Neutrophil (primary cell): ENCODE measurements around the gene ABHD17A.

Experiments
- H3K27ac ChIP-seq: fragments of 200-600 bp; sonication (generic); 2 replicates; pipeline ENCODE4 v1.5.1; 2016; ENCODE audit warnings: mild to moderate bottlenecking, moderate library complexity
- H3K27me3 ChIP-seq: fragments of 200-600 bp; sonication (generic); 2 replicates; pipeline ENCODE4 v1.6.0; 2016; ENCODE audit warnings: mild to moderate bottlenecking
- H3K36me3 ChIP-seq: fragments of 200-600 bp; sonication (generic); 2 replicates; pipeline ENCODE4 v1.5.1; 2017
- H3K4me1 ChIP-seq, 2 experiments: fragments of 200-600 bp in 1 of 2; sonication (generic) in 1 of 2; 1 replicate in 1 of 2; 2 replicates in 1 of 2; pipeline versions ENCODE4 v1.5.1 to v1.6.1; 2013 to 2016; ENCODE audit warnings: low read depth in 1 of 2, low read length in 1 of 2, mild to moderate bottlenecking in 1 of 2, moderate library complexity in 1 of 2; ENCODE audit not compliant: control insufficient read depth in 1 of 2, insufficient read depth in 1 of 2
- H3K4me3 ChIP-seq, 2 experiments: fragments of 200-600 bp in 1 of 2; sonication (generic) in 1 of 2; 1 replicate in 1 of 2; 2 replicates in 1 of 2; pipeline ENCODE4 v1.5.1; 2013 to 2016; ENCODE audit warnings: low read depth in 1 of 2, low read length in 1 of 2, mild to moderate bottlenecking in 1 of 2, moderate library complexity in 1 of 2
- H3K9me3 ChIP-seq: fragments of 200-600 bp; sonication (generic); 2 replicates; pipeline ENCODE4 v1.5.1; 2016
- TF ChIP-seq, protein P1 (sequence below): fragments of 200-600 bp; sonication (generic); IDR thresholded peaks from 2 replicates; pipeline ENCODE4 v1.5.1; 2016; ENCODE audit warnings: antibody characterized with exemption

Gene ABHD17A

DNA sequence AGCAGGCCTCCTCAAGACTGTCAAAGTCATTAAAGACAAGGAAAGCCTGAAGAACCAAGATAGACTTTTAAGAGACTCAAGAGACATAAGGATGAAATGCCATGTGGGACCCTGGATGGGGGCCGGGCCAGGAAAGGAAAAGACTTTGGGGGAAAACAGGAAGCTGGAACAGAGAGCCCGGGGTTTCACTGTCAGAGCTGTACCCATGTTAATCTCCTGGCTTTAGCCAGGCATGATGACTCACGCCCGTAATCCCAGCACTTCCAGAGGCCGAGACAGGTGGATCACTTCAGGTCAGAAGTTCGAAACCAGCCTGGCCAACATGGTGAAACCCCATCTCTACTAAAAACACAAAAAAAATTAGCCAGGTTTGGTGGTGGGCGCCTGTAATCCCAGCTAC is 16.3 kb downstream of the ABHD17A start:
- no peak overlapping the region for H3K4me3 ChIP-seq
- H3K4me1 ChIP-seq: peaks cover 9 to 17% of the 10 kb centered on the region in 2 experiments
- TF ChIP-seq, protein P1, sequence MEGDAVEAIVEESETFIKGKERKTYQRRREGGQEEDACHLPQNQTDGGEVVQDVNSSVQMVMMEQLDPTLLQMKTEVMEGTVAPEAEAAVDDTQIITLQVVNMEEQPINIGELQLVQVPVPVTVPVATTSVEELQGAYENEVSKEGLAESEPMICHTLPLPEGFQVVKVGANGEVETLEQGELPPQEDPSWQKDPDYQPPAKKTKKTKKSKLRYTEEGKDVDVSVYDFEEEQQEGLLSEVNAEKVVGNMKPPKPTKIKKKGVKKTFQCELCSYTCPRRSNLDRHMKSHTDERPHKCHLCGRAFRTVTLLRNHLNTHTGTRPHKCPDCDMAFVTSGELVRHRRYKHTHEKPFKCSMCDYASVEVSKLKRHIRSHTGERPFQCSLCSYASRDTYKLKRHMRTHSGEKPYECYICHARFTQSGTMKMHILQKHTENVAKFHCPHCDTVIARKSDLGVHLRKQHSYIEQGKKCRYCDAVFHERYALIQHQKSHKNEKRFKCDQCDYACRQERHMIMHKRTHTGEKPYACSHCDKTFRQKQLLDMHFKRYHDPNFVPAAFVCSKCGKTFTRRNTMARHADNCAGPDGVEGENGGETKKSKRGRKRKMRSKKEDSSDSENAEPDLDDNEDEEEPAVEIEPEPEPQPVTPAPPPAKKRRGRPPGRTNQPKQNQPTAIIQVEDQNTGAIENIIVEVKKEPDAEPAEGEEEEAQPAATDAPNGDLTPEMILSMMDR: no peak
- peaks cover 13% of the 10 kb centered on the region for H3K36me3 ChIP-seq
- no peak overlapping the region for H3K27ac ChIP-seq
- H3K9me3 ChIP-seq: no peaks in the 10 kb centered on the region
- no peaks in the 10 kb centered on the region for H3K27me3 ChIP-seq

DNA sequence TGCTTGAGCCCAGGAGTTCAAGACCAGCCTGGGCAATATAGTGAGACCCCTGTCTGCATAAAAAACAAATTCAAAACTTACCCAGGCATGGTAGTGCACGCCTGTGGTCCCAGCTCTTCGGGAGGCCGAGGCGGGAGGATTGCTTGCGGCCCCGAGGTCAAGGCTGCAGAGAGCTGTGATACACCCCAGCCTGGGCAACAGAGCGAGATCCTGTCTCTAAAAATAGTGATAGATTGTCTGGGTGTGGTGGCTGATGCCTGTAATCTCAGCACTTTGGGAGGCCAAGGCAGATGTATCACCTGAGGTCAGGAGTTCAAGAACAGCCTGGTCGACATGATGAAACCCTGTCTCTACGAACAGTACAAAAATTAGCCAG is 18.0 kb downstream of the ABHD17A start:
- H3K4me1 ChIP-seq: peaks cover 8 to 13% of the 10 kb centered on the region in 2 experiments
- H3K36me3 ChIP-seq: peaks cover 6% of the 10 kb centered on the region
- H3K27me3 ChIP-seq: no peaks in the 10 kb centered on the region
- TF ChIP-seq, protein P1: no peak
- no peak overlapping the region for H3K27ac ChIP-seq
- H3K9me3 ChIP-seq: no peaks in the 10 kb centered on the region
- H3K4me3 ChIP-seq: no peak overlapping the region

DNA sequence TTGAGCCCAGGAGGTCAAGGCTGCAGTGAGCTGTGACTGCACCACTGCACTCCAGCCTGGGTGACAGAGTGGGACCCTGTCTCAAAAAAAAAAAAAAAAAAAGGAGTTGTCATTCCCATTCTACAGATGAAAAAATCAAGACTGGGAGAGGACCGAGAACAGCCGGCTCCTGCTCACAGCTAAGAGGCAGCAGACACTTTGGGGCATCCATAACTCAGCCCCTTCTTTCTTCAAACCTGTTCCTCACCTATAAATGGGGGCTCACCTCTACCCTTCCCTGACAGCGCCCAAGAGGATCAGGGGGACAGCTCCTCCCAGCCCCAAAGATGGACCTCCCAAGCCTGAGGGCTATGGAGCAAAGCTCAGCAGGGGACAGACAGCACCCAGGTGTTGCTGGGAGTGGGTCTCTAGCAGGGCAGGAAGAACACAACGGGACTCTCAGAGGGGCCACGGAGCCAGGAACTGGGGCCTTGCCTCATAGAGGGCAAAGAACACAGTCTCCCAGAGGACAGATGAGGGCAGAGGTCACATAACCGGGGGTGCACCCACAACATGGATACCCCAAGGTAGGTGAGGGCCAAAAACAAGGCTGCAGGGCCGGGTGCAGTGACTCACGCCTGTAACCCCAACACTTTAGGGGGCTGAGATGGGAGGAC is 18.5 kb downstream of the ABHD17A start:
- Histone ChIP-seq H3K9me3 (no peaks in the 10 kb centered on the region), H3K36me3 (peaks cover 6% of the 10 kb centered on the region), H3K27me3 (no peaks in the 10 kb centered on the region), H3K4me1 (peaks cover 13 to 18% of the 10 kb centered on the region in 2 experiments), H3K4me3 (no peak overlapping the region), H3K27ac (no peak overlapping the region)
- TF ChIP-seq, protein P1: no peak

DNA sequence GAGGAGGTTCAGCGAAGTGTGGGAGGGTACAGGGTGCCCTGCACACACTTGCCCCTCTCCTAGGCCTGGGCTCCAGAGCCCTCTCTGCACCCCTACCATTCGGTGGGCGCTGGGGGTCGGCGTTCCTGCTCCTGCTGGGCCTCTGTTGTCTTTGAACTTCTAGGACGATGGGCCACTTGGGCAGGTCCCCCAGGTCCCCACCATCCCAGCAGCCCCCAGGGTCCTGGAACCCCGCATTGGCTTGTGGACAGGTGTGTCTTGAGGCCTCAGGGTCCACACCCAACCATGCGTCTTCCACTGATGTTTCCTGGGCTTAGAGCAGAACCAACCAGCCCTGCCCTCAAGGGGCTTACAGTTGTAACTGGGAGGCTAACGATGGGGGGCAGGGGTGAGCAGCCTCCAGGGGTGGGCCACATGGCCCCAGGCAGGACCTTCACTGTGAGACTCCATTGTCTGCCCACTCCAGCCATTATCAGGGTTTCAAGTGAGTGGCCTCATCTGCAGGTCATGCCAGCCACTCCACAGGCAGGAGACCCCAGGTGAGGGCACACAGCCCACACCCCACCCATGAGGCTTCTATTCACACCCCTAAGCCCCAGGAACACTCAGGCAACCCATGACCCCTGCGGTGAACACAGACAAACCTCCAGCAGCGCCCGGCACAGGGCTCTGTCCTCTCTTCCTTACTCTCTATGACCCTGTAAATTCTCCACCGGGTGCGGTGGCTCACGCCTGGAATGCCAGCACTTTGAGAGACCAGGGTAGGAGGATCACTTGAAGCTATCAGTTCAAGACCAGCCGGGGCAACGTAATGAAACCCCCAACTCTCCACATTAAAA is 19.9 kb downstream of the ABHD17A start:
- no peaks in the 10 kb centered on the region for H3K9me3 ChIP-seq
- H3K4me3 ChIP-seq: peak overlapping the region; percentile 92 to 99
- no peaks in the 10 kb centered on the region for H3K27me3 ChIP-seq
- H3K4me1 ChIP-seq: peaks cover 28 to 33% of the 10 kb centered on the region in 2 experiments
- TF ChIP-seq, protein P1: no peak
- no peaks in the 10 kb centered on the region for H3K36me3 ChIP-seq
- peak overlapping the region; percentile 99 for H3K27ac ChIP-seq

DNA sequence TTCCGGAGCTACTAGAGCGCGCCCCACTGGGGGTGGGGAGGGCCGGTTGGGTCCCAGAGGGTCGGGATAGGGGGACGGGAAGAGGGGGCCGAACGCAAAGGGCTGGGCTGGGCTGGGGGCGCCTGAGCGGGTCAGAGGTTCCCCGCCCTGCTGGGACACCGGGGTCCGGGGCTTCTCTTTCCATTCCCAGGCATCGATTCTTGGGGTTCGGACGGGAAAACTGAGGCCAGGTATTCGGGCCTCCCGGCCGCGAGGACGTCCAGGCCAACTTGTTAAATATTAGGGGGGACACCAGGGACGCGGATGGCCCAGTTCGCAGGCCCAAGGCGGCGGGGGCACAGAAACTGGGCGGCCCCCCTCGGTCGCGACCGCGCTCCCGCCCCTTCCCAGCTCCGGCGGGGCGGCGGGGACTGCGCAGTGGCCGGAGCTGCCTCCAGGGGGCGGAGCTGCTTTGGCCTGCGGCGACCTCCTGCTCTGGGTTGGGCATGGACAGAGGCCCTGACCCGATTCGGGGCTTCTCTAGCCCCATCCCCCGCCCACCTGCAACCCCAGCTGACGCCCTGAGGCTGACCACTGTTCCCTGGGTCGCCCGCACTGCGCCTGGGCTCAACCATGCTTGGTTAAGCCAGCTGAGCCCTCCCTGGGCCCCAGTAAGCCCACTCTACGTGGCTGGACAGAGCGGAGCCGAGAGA is 20.7 kb downstream of the ABHD17A start:
- Histone ChIP-seq H3K4me3 (peak overlapping the region; percentile 92 to 99), H3K36me3 (no peaks in the 10 kb centered on the region), H3K27ac (peak overlapping the region; percentile 99), H3K9me3 (no peaks in the 10 kb centered on the region), H3K4me1 (peaks cover 34 to 40% of the 10 kb centered on the region in 2 experiments), H3K27me3 (no peaks in the 10 kb centered on the region)
- TF ChIP-seq, protein P1: peak; percentile 95
